GM06990 (cell line): ENCODE results near the gene TPBG.

Experiments used
- DNase-seq: peaks from one replicate; pipeline ENCODE4 v3.0.0-alpha.2; 2011; ENCODE audit not compliant: insufficient read length; ENCODE audit errors: extremely low read depth
- H3K27me3 ChIP-seq: replicated peaks from 2 replicates; pipeline ENCODE4 v1.6.0; 2011; ENCODE audit warnings: low read length; ENCODE audit not compliant: control insufficient read depth, insufficient read depth
- H3K36me3 ChIP-seq: 2 replicates; pipeline ENCODE4 v1.5.1; 2011; ENCODE audit warnings: low read length; ENCODE audit not compliant: control insufficient read depth, insufficient read depth
- H3K4me3 ChIP-seq: replicated peaks from 2 replicates; pipeline ENCODE4 v1.5.1; 2011; ENCODE audit warnings: low read depth, mild to moderate bottlenecking, control low read depth, low read length
- CTCF ChIP-seq: IDR thresholded peaks from 2 replicates; pipeline ENCODE4 v1.5.1; 2011; ENCODE audit warnings: low read length, control low read depth, mild to moderate bottlenecking, inconsistent platforms; ENCODE audit not compliant: insufficient read depth, poor library complexity, severe bottlenecking

TPBG gene

GRCh38 chr6:82333781-82334180 is 29.8 kb upstream of the TPBG start:
- Histone ChIP-seq H3K27me3 (no peaks in the 10 kb centered on the region; the same call in 1 of the 2 replicates), H3K36me3 (no peaks in the 10 kb centered on the region), H3K4me3 (no peak overlapping the region)
- no peak for DNase-seq
- no peak for TF ChIP-seq CTCF

GRCh38 chr6:82337688-82338257 is 25.8 kb upstream of the TPBG start:
- no peak for DNase-seq
- no peak for TF ChIP-seq CTCF
- no peaks in the 10 kb centered on the region for H3K36me3 ChIP-seq
- H3K4me3 ChIP-seq: no peak overlapping the region
- no peaks in the 10 kb centered on the region; the same call in 1 of the 2 replicates for H3K27me3 ChIP-seq

- no peak for DNase-seq
- H3K27me3 ChIP-seq: no peaks in the 10 kb centered on the region
- H3K4me3 ChIP-seq: no peak overlapping the region
- TF ChIP-seq CTCF: no peak
- H3K36me3 ChIP-seq: no peaks in the 10 kb centered on the region
Measured at GRCh38 chr6:82348130-82348529, 15.5 kb upstream of the TPBG start.

GRCh38 chr6:82353848-82354247 is 9.8 kb upstream of the TPBG start:
- Histone ChIP-seq H3K27me3 (no peaks in the 10 kb centered on the region), H3K36me3 (no peaks in the 10 kb centered on the region), H3K4me3 (no peak overlapping the region)
- no peak for TF ChIP-seq CTCF
- no peak for DNase-seq

GRCh38 chr6:82360552-82360951 is 3.1 kb upstream of the TPBG start:
- no peak for TF ChIP-seq CTCF
- no peak for DNase-seq
- no peaks in the 10 kb centered on the region for H3K27me3 ChIP-seq
- no peak overlapping the region for H3K4me3 ChIP-seq
- H3K36me3 ChIP-seq: no peaks in the 10 kb centered on the region; the same call in 1 of the 2 replicates

- no peak for DNase-seq
- Histone ChIP-seq H3K27me3 (no peaks in the 10 kb centered on the region), H3K36me3 (no peaks in the 10 kb centered on the region; the same call in 1 of the 2 replicates), H3K4me3 (no peak overlapping the region)
- TF ChIP-seq CTCF: no peak
Measured at GRCh38 chr6:82361631-82362030, 2.0 kb upstream of the TPBG start.
